NCI-H1436 (cell line): ENCODE data around the gene PARG.
"Not testable (repeated sequence)": the region's sequence is repeated elsewhere in the genome, so short reads cannot be mapped to it uniquely, and the experiment has no call there.

ENCODE experiments used
- DNase-seq: peaks from one replicate; lab custom pipeline; 2025; lab: John Stamatoyannopoulos, UW

Gene PARG

GRCh38 chr10:49903829-49904228 is 38.0 kb downstream of the PARG start:
- not testable (repeated sequence) for DNase-seq

- DNase-seq = not testable (repeated sequence)
Observed at GRCh38 chr10:49900406-49900805, 41.4 kb downstream of the PARG start.

GRCh38 chr10:49899999-49900398 is 41.8 kb downstream of the PARG start:
- DNase-seq = not testable (repeated sequence)

- not testable (repeated sequence) for DNase-seq
Observed at GRCh38 chr10:49890025-49890424, 51.8 kb downstream of the PARG start.

- not testable (repeated sequence) for DNase-seq
Observed at GRCh38 chr10:49884739-49885331, 57.0 kb downstream of the PARG start.

- not testable (repeated sequence) for DNase-seq
Observed at GRCh38 chr10:49883852-49884251, 58.0 kb downstream of the PARG start.

- DNase-seq = not testable (repeated sequence)
Observed at GRCh38 chr10:49882327-49882726, 59.5 kb downstream of the PARG start.

- DNase-seq = not testable (repeated sequence)
Observed at GRCh38 chr10:49872740-49873139, 69.1 kb downstream of the PARG start.

GRCh38 chr10:49871462-49871861 is 70.4 kb downstream of the PARG start:
- DNase-seq = not testable (repeated sequence)

GRCh38 chr10:49859933-49860332 is 81.9 kb downstream of the PARG start:
- DNase-seq = not testable (repeated sequence)

GRCh38 chr10:49858697-49859382 is 83.0 kb downstream of the PARG start:
- not testable (repeated sequence) for DNase-seq

GRCh38 chr10:49849520-49849919 is 92.3 kb downstream of the PARG start:
- DNase-seq = not testable (repeated sequence)

GRCh38 chr10:49844775-49845595 is 96.8 kb downstream of the PARG start:
- DNase-seq = no peak

- DNase-seq = not testable (repeated sequence)
Observed at GRCh38 chr10:49842333-49842628, 99.5 kb downstream of the PARG start.

- no peak for DNase-seq
Observed at GRCh38 chr10:49841615-49842332, 100.1 kb downstream of the PARG start.

- no peak for DNase-seq
Observed at GRCh38 chr10:49837685-49838084, 104.1 kb downstream of the PARG start.

GRCh38 chr10:49837051-49837478 is 104.8 kb downstream of the PARG start:
- no peak for DNase-seq

- no peak for DNase-seq
Observed at GRCh38 chr10:49834976-49835375, 106.9 kb downstream of the PARG start.

- DNase-seq = no peak
Observed at GRCh38 chr10:49834201-49834600, 107.6 kb downstream of the PARG start.

- DNase-seq = no peak
Observed at GRCh38 chr10:49833168-49833567, 108.7 kb downstream of the PARG start.

- DNase-seq = no peak
Observed at GRCh38 chr10:49831352-49832035, 110.3 kb downstream of the PARG start.

- DNase-seq = no peak
Observed at GRCh38 chr10:49830846-49831245, 111.0 kb downstream of the PARG start.
